NCI-H345 treated with DMSO at 0.1 percent for 48 hours (cell line): ENCODE measurements around the gene AGK.
"Not testable (repeated sequence)": the region's sequence is repeated elsewhere in the genome, so short reads cannot be mapped to it uniquely, and the experiment has no call there.

Experiments used
- DNase-seq: peaks from one replicate; lab custom pipeline; 2025; ENCODE audit not compliant: unreplicated experiment; lab: John Stamatoyannopoulos, UW

Gene AGK

GRCh38 chr7:141551782-141552181, 572 bp downstream of the AGK start:
- DNase-seq = no peak

- DNase-seq = no peak
These were observed 6.2 kb downstream of the AGK start for GRCh38 chr7:141557360-141557759.

GRCh38 chr7:141557831-141558531, 6.8 kb downstream of the AGK start:
- not testable (repeated sequence) for DNase-seq

- peak; percentile 96 for DNase-seq
These were observed 7.5 kb downstream of the AGK start for GRCh38 chr7:141558544-141559183.

GRCh38 chr7:141559961-141560360, 8.8 kb downstream of the AGK start:
- no peak for DNase-seq

GRCh38 chr7:141562036-141562435, 10.8 kb downstream of the AGK start:
- no peak for DNase-seq

GRCh38 chr7:141562543-141562942, 11.3 kb downstream of the AGK start:
- no peak for DNase-seq

GRCh38 chr7:141562972-141563371, 11.8 kb downstream of the AGK start:
- DNase-seq = no peak

GRCh38 chr7:141563956-141564623, 12.9 kb downstream of the AGK start:
- DNase-seq = no peak

GRCh38 chr7:141567432-141567831, 16.2 kb downstream of the AGK start:
- no peak for DNase-seq

GRCh38 chr7:141568227-141568626, 17.0 kb downstream of the AGK start:
- DNase-seq = no peak

GRCh38 chr7:141571059-141571458, 19.8 kb downstream of the AGK start:
- no peak for DNase-seq

- no peak for DNase-seq
These were observed 21.0 kb downstream of the AGK start for GRCh38 chr7:141572175-141572574.

GRCh38 chr7:141573511-141573910, 22.3 kb downstream of the AGK start:
- DNase-seq = no peak

- DNase-seq = no peak
These were observed 24.0 kb downstream of the AGK start for GRCh38 chr7:141575164-141575563.

- no peak for DNase-seq
These were observed 24.6 kb downstream of the AGK start for GRCh38 chr7:141575654-141576448.

GRCh38 chr7:141577043-141577839, 26.0 kb downstream of the AGK start:
- DNase-seq = no peak

GRCh38 chr7:141579953-141580352, 28.7 kb downstream of the AGK start:
- not testable (repeated sequence) for DNase-seq

- not testable (repeated sequence) for DNase-seq
These were observed 30.9 kb downstream of the AGK start for GRCh38 chr7:141582063-141582462.

- DNase-seq = no peak
These were observed 33.7 kb downstream of the AGK start for GRCh38 chr7:141584935-141585334.
